Measurements from ENCODE around the gene EXOC6B. TPM values are rescaled to one million over a fixed set of nuclear protein-coding genes. Genes with fewer than 3 reads are reported as not detected.

EXOC6B gene
- total RNA-seq, 1 experiment from 2014 or later: 33.7 TPM

GRCh38 chr2:72821118-72821517, 4.7 kb downstream of the EXOC6B start:
- H3K4me3 Mint-ChIP-seq: no peak overlapping the region
- ChIA-PET CTCF (no interaction called here), POLR2A (no interaction called here)
- H3K27me3 Mint-ChIP-seq (ENCODE audit: low read depth): no peaks in the 10 kb centered on the region
- no peak overlapping the region for H3K27ac Mint-ChIP-seq
- no peak for DNase-seq (ENCODE audit: low spot score)
- no peaks in the 10 kb centered on the region for H3K9me3 Mint-ChIP-seq
- no peaks in the 10 kb centered on the region for H3K36me3 Mint-ChIP-seq
- no peak for ATAC-seq
- H3K4me1 Mint-ChIP-seq: peaks cover 39% of the 10 kb centered on the region
- TF ChIP-seq ETV6 (CRISPR knock-in tag; IDR thresholded peaks at IDR 0.05) (no peak), ZNF416 (CRISPR knock-in tag; IDR thresholded peaks at IDR 0.05) (no peak), JAZF1 (CRISPR knock-in tag; IDR thresholded peaks at IDR 0.05) (no peak), RORB (CRISPR knock-in tag; IDR thresholded peaks at IDR 0.05) (no peak), ZNF232 (CRISPR knock-in tag; IDR thresholded peaks at IDR 0.05) (no peak), SMAD4 (CRISPR knock-in tag; IDR thresholded peaks at IDR 0.05) (no peak), USF2 (CRISPR knock-in tag; IDR thresholded peaks at IDR 0.05) (no peak), ZBTB21 (CRISPR knock-in tag; IDR thresholded peaks at IDR 0.05; ENCODE audit: borderline replicate concordance) (no peak), MXD4 (CRISPR knock-in tag; IDR thresholded peaks at IDR 0.05; ENCODE audit: borderline replicate concordance) (no peak), NFYB (CRISPR knock-in tag; conservative IDR thresholded peaks at IDR 0.05; ENCODE audit: low read depth) (no peak), ZSCAN18 (CRISPR knock-in tag; IDR thresholded peaks at IDR 0.05) (no peak)

- H3K27ac Mint-ChIP-seq: no peak overlapping the region
- H3K9me3 Mint-ChIP-seq: no peaks in the 10 kb centered on the region
- TF ChIP-seq ZMAT4 (CRISPR knock-in tag; IDR thresholded peaks at IDR 0.05): no peak
- TF ChIP-seq RORB (CRISPR knock-in tag; IDR thresholded peaks at IDR 0.05): no peak
- TF ChIP-seq E2F4 (CRISPR knock-in tag; IDR thresholded peaks at IDR 0.05; ENCODE audit: borderline replicate concordance, low read depth): no peak
- TF ChIP-seq MXD4 (CRISPR knock-in tag; IDR thresholded peaks at IDR 0.05; ENCODE audit: borderline replicate concordance): no peak
- TF ChIP-seq ZNF317 (CRISPR knock-in tag; IDR thresholded peaks at IDR 0.05; ENCODE audit: borderline replicate concordance, low read depth): no peak
- no peak for TF ChIP-seq RELA (CRISPR knock-in tag; IDR thresholded peaks at IDR 0.05; ENCODE audit: borderline replicate concordance)
- no peak for TF ChIP-seq MAX (CRISPR knock-in tag; IDR thresholded peaks at IDR 0.05)
- no peak for TF ChIP-seq PREB (CRISPR knock-in tag; IDR thresholded peaks at IDR 0.05; ENCODE audit: borderline replicate concordance)
- TF ChIP-seq GTF2I (CRISPR knock-in tag; conservative IDR thresholded peaks at IDR 0.05): no peak
- TF ChIP-seq ATF1 (CRISPR knock-in tag; IDR thresholded peaks at IDR 0.05): no peak
- no peak for TF ChIP-seq SOX15 (CRISPR knock-in tag; IDR thresholded peaks at IDR 0.05)
- TF ChIP-seq TEAD1 (CRISPR knock-in tag; IDR thresholded peaks at IDR 0.05): no peak
- no peak for TF ChIP-seq ZNF416 (CRISPR knock-in tag; IDR thresholded peaks at IDR 0.05)
- no peak for TF ChIP-seq CBFB (CRISPR knock-in tag; IDR thresholded peaks at IDR 0.05; ENCODE audit: low read depth)
- TF ChIP-seq ZNF396 (CRISPR knock-in tag; IDR thresholded peaks at IDR 0.05; ENCODE audit: borderline replicate concordance): no peak
- no peak for TF ChIP-seq TEAD4 (CRISPR knock-in tag; IDR thresholded peaks at IDR 0.05)
- TF ChIP-seq ZNF219 (CRISPR knock-in tag; IDR thresholded peaks at IDR 0.05; ENCODE audit: borderline replicate concordance): no peak
- no peak for TF ChIP-seq ZNF263 (CRISPR knock-in tag; IDR thresholded peaks at IDR 0.05; ENCODE audit: low read depth)
- no peak for TF ChIP-seq ZNF138 (CRISPR knock-in tag; conservative IDR thresholded peaks at IDR 0.05)
- TF ChIP-seq USF2 (CRISPR knock-in tag; IDR thresholded peaks at IDR 0.05): no peak
- no peaks in the 10 kb centered on the region for H3K36me3 Mint-ChIP-seq
- H3K4me3 Mint-ChIP-seq: no peak overlapping the region
- H3K4me1 Mint-ChIP-seq: peaks cover 36% of the 10 kb centered on the region
- DNase-seq (ENCODE audit: low spot score): no peak
- ATAC-seq: no peak
- ChIA-PET POLR2A (no interaction called here), CTCF (no interaction called here)
- H3K27me3 Mint-ChIP-seq (ENCODE audit: low read depth): no peaks in the 10 kb centered on the region
These were observed 6.3 kb downstream of the EXOC6B start for GRCh38 chr2:72819501-72819900.
